GM21367 (cell line): ENCODE data around the gene MARCHF3.
"Not testable (repeated sequence)": the region's sequence is repeated elsewhere in the genome, so short reads cannot be mapped to it uniquely, and the experiment has no call there.

ENCODE experiments used
- ATAC-seq: cut with Tn5 transposase; IDR thresholded peaks from one replicate; pipeline ENCODE4 v1.9.1; 2021; ENCODE audit not compliant: unreplicated experiment

Gene MARCHF3, protein sequence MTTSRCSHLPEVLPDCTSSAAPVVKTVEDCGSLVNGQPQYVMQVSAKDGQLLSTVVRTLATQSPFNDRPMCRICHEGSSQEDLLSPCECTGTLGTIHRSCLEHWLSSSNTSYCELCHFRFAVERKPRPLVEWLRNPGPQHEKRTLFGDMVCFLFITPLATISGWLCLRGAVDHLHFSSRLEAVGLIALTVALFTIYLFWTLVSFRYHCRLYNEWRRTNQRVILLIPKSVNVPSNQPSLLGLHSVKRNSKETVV

DNA sequence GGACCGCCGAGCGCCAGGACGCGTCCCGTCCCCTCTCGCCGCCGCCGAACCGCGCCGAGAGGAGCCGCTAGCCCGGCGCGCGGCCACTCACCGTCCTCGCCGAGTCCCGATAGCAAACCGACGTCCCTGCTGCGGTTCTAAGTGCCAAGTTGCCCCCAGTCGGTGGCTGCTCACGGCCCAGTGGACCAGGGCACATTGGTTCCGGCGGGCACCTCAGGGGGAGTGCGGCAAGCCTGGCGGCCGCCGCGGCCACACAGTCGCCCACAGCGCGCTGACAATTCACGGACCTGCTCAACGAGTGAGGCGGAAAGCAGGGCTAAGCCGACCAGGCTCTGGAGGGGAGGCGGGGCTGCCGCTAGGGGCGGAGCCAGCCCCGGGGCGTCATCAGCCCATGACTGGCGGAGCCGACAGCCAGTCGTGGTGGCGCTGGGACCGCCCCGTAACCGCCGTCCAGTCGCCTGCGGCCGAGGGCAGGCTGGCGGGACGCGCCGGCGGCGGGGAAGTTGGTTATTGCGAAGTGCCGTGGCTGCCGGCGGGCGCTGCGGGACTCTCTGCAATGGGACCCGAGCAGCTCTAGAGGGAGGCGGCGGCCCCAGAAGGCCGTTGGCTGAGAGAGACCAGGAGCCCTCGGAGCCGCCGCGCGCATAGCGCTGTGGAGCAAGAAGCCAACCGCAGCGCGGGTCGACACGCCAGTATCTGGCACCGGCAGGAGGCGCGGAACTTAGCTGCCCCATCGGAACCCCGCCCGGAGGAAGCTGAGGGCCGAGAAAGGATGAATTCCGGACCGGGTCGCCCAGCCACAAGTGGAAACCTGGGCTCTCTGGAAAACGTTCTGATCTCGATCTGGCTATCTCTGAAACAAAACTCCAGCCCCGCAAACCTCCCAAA, at the start of gene MARCHF3:
Gene MARCHF3 (minus strand): TSS at position 300 of the 888 bp plus-strand sequence. CDS start 112,387 bp downstream, outside the sequence.
- ATAC-seq = peak; percentile 97

DNA sequence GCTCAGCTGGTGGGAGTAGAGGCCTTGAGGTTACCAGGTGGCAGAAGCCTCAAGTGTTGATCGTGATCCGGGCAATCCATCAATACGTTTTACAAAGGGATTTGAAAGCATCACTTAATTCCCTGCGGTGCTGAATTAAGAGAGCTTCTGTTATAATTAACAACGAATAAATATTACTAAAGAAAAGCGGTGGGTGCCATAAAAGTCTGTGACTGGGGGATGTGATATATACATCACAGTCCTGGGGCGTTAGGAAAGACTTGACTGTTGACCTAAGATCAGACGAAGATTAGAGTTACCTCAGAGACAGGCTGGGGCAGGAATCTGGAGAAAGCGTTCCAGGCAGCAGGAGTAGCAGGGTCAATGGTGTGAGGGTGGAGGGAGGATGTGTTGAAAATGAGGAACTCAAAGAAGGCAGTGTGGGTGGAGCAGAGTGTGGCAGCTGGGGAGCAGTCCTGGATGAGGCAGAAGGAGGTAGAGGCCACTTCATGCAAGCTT, 49.7 kb upstream of the MARCHF3 start:
- no peak for ATAC-seq

DNA sequence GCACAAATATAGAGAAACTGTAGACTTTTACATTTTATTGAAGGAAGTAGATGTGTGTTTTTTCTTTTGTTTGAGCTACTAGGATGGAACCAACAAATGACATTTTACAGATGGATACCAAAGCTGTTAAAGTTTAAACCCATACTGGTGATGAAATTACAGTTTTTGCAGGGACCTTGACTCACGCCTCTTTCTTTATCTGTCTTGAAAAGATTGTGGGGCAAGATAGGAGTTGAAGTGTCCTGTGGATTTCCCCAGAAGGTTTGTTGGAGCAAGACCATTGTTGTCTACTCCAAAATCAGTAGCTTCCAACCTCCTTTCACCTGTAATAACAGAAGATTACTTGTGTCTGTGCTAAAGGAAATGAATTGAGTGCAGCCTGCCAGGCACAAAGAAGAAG, 47.0 kb upstream of the MARCHF3 start:
- ATAC-seq = no peak

DNA sequence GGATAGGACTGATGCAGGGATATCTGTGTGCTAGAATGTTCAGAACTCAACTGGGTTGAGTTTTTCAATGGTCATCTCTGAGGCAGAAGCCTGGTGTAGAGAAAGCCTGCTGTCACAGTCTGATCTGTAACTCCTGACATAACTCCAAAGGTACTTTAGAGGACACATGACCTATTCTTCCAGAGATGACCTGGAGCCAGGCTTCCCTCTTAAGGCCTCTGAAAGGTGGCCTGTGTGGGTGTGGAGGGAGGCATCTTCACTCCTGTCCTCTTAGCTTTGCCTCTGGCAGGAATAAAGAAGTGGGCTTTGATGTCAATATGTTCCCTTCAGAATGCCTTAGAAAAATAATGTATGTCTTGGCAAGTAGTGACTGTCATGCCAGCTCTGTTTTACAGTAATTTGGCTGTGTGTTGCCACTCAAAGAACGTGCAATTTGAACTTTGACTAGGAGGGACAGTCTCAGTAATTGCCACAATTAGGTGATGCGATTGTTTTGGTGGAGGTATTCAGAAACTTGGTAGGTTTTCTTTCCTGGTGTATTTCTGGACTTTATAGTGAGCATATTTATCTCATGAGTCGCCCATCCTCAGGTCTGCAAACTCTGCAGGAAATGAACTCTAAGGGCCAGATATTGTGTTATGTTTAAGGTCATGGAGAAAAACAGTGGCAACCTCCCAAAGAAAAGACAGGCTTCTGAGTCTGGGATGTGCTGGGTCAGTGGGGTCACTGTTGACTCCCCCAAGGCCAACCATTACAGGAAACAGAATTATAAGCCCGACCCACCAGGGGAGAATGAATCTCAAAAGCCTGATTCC, 46.2 kb upstream of the MARCHF3 start:
- no peak for ATAC-seq

DNA sequence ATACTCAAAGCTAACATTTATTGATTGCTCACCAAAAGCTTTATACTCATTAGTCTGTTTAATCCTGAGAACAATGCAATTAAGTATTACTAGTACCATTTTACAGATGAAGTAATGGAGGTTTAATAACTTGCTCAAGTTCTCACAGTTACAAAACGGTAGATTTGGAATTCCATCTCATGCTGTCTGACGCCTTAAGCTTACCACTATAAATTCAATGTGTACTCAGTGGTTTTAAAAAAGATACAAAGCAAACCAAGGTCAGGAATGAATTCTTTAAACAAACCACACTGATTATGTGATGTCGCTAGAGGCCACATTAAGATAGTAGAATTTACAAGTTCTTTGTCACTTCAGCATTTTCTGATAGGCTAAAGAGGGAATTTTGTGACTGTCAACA, 44.1 kb upstream of the MARCHF3 start:
- ATAC-seq = no peak

DNA sequence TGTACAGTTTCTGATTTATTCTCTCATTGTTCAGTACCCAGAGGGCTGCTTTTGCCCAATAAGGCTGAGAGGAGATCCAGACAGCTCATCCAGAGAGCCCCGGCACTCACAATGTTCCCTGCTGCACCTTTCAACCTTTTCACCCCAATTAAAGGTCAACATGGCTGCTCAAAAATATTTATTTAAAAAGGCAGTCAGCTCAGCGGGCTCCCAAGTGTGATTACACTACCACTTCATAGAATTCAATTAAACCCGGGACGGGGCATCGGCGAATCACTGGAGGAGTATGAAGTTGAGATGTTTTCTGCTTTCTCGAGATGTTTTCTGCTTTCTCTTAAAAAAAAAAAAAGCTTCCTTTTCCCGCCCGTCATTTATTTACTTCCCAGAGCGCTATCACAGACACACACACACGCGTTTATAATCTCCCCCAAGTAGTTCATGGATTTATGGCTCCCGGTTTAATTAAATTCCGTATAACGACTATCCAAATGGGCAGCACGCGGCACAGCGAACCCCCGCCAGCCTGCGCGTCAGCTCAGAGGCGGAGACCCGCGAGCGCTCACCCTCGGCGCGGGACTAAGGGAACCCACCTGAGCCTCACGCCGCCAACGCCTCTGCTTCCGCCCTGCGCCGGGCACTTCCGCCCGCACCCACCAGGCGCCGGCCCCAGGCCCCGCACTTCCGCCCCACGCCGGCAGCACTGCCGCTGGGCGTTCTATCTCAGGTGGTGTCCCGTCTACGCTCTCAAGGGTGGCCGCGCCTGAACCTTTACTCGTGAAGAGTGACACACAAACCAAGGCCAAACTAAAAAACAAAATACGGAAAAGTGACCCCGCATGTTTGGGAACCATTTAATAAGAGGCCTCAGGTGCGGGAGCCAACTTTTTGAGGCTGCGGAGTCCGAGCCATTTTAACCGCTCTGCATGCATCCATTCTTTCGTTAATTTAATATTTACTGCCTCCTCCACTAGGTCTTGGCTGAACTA, 42.8 kb upstream of the MARCHF3 start, which contains the start of gene C5orf63:
Gene C5orf63 (minus strand): TSS at position 642 of the 986 bp plus-strand sequence. CDS start 14,507 bp downstream, outside the sequence.
- peak; percentile 98 for ATAC-seq

DNA sequence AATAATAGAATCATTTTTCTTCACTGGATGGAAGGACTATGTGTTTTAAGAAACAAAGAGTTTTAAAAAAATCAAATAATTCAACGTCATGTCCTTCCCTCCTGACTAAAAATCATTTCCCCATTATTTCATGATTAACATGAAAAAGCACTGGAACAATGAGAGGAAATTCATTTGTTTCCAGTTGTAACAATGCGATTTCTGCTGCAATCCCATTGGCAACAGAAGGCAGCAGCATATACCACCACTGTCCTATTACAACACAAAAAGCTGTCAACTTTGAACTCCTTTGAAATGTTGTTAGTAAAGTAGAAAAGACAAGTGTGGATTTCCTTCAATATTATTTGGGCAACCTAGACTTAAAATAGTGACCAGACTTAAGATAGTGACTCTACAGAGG, 39.9 kb upstream of the MARCHF3 start:
- no peak for ATAC-seq

DNA sequence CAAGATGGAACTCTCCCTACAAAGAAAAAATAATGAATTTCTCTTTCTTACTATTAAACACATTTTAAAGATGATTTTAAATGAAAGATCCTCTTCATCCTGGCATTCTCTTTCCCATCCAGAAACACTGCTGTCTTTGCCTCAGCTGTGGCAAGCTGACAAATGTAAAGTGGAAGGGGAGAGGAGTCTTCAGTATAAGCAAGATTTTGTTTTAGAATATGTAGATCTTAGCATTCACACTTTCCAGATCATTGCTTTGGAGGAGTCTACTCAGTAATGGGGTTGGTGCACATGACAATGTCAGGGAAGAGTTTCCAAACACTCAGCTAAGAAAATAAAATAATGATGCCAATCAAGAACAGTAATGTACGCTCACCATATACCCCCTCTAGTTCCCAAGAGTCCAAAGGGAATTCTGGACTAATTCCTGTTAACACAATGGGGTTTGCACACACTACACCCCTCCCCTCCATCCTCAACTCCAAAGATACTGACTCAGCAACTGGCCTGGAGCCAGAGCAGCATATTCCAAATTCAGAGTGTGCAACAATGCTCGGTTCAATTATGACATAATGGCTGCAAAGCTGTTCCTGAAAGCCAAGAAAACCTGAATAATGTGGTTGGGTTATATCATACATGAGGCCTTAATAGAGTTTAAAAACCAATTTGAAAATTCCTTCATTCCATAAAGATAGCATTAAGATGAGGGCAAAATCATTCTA, 38.3 kb upstream of the MARCHF3 start:
- no peak for ATAC-seq

DNA sequence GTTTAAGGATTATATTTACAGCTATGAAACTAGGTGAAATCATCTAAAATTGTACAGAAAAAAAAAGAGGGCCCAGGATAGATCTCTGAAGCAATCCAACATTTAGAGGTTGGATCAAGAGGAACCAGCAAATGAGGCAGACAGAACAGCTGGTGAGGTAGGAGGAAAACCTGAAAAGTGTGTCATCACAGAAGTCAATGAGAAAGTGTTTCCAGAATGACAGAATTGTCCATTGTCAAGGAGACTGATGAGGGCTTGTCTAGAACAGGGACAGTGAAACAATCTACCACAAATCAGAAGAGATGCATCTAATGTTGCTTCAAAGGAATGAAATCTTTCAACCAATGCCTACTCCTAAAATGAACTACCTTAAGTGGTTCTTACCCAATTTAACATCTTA, 36.4 kb upstream of the MARCHF3 start:
- ATAC-seq = no peak

DNA sequence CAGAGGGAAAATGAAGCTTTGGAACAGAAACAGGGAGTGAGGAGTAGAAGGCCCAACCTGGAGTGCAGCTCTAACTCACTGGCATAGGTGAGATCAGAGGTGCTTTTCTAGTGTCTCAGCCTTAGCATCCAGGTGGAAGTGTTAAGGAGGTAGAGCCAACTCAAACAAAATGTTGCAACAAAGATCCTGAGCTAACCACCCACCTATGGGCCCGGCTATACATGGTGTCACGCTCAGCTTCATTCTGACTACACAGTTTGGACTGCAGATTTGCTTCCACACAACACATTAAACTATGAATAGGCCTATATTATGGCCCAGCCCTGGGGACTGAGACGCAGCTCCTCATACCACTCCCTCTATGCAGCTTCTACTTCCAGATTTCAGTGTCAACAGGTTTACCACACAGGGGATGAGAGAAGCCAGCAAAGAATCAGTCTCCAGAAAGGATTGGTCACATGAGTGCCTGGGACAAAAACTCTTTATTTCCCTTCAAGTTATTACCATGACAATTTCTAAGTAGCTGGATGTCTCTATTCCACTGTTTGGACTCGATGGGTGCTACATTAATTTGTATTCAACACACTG, 34.0 kb upstream of the MARCHF3 start:
- no peak for ATAC-seq

DNA sequence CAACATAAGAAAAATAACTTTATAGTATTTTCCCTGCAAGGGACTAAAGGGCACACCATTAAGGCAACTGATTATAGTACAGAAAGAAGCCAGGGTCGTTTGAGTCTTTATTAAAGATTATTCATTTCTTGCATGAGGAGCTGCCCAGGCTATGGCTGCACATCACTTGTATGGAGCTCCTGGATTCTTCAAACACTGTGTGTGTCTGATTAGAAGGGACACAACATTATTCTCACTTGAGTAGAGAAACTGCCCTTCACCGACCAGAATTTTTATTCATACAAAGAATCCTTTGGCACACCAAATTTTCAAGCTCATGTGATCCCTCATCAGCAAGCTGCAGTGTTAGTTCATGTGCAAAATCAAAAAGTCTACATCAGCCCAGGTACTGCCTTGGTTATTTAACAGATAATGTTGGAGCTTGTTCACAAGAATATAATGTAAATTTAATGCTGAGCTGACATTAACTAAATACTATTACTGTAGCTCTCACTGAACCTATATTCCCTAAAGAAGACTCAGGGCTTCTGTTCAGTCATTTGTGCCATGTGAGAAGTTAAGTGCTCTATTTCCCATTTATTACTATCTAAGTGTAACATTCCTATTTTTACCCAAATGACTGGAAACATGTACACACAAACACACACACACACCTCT, 33.0 kb upstream of the MARCHF3 start:
- no peak for ATAC-seq

DNA sequence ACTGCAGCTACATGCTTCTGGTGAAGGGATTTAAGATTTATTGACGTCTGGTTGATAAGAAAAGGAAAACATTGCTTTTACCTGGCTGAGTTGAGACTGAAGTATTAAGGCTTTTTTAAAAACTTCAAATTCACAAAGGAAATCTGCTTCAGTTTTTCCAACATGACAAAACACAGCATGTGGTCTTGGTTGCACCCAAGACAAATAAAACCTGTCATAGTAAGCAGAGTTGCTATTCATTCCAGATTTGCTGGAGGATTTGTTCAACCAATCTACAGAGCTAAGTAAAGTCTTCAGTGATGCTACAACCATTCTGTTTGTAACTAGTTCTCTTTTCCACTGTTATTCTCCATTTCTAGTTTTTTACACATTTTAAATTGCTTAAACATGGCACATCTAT, 31.6 kb upstream of the MARCHF3 start:
- ATAC-seq = no peak

DNA sequence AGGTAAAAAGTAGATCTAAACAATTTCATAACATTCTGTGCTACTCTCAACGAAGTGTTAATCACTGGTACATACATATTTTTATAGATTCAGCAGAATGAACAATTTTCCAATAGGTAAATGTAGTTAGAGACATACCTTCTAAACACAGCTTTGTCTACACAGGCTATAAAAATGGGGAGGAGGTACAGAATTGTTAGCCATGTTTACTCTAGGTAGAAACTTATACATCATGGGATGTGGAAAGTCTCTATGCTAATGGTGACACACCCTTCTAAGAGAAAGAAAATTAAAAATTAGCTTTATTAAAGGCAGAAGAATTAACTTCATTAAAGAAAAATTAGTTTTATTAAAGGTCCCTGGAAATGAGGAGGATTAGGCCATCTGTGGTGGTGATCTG, 31.2 kb upstream of the MARCHF3 start:
- ATAC-seq = no peak

DNA sequence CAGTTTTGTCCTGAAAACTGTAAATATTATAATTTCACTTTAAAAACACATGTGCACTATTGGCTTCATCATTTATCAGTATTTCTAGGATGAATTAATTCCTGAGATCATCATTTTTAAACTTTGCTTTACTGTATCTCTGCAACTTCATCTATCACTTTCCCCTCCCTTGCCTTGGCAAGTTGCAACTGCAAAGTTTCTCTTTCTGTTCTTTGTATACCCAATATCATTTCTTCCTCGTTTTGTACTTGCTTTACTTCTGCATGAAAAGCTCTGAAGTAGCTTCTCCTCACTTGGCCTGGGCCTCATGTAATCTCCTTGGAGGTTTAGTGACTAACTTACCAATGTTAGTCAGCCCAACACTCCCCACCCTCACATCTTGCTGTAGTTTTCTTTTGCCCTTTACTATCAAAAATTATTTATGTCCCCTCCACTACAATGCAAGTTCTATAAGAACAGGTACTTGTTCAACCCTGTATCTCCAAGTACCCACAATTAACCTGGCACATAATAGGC, 30.2 kb upstream of the MARCHF3 start:
- ATAC-seq = no peak

DNA sequence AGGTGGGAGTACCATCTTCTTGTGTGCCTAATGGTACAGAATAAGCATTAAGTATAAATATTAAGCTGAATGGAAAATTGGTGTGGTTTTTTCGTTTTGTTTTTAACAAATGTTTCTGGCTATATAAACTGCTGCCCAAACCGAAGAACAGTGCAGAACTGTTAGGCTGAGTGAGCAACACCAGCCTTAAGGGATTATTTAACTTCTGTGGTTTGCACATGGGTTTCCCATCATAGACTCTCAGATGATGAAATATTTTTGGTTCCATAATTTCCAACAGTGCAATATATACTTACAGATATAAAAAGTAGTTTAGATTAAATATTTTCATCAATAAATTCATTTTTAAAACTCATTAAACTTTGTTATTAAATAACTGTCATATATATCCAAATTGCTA, 26.5 kb upstream of the MARCHF3 start:
- ATAC-seq = no peak

DNA sequence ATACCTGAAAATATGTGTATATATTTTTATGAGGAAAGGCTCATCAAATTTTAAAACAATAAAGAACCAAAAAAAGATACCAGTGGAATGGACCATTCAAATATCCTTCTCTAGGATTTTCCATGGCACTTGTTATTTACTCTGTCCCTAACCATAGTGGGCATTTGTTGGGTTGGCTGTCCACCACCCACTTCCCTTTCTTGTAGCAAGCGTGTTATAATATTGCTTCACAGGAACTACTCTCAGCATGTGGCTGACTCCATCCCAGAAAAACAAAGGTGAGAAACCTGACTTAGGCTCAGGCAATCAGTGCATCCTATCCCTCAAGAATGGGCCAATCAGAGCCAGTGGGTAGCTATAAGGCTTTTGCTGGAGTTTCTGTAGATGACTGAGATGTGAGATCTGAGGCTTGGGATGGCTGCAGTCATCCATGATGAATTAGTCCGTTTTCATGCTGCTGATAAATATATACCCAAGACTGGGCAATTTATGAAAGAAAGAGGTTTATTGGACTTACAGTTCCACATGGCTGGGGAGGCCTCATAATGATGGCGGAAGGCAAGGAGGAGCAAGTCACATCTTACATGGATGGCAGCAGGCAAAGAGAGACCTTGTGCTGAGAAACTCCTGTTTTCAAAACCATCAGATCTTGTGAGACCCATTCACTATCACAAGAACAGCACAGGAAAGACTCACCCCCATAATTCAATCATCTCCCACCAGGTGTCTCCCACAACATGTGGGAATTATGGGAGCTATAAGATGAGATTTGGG, 25.7 kb upstream of the MARCHF3 start:
- ATAC-seq = no peak

DNA sequence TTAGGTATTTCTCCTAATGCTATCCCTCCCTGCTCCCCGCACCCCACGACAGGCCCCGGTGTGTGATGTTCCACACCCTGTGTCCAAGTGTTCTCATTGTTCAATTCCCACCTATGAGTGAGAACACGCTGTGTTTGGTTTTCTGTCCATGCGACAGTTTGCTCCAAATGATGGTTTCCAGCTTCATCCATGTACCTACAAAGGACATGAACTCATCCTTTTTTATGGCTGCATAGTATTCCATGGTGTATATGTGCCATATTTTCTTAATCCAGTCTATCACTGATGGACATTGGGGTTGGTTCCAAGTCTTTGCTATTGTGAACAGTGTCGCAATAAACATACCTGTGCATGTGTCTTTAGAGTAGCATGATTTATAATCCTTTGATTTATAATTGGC, 23.2 kb upstream of the MARCHF3 start:
- ATAC-seq = not testable (repeated sequence)
